Gastrocnemius medialis (tissue), 4 donors: Measurements from ENCODE around the gene PRKG1. TPM values are rescaled to one million over a fixed set of nuclear protein-coding genes. Genes with fewer than 3 reads are reported as not detected.

Source experiments
- ATAC-seq, 2 donors: fragments of 150-250 bp; one replicate each; pipeline ENCODE4 v1.9.1; 2016
- DNase-seq, 2 donors: peaks; one replicate each; pipeline ENCODE4 v3.0.0-alpha.2; 2019
- H3K27ac ChIP-seq, 4 donors: fragments of 200-600 bp; sonication (generic); 1 replicate in 1 of 4; 2 replicates in 3 of 4; pipeline ENCODE4 v1.5.1; 2016 to 2018; ENCODE audit warnings: mild to moderate bottlenecking in 2 of 4, moderate library complexity in 1 of 4
- H3K27me3 ChIP-seq, 3 donors: fragments of 200-600 bp; sonication (generic) in 2 of 3; 1 replicate in 1 of 3; 2 replicates in 2 of 3; pipeline versions ENCODE4 v1.5.1 to v1.6.0; 2016 to 2019; ENCODE audit warnings: mild to moderate bottlenecking in 1 of 3, moderate library complexity in 1 of 3
- H3K36me3 ChIP-seq, 2 donors: fragments of 200-600 bp; sonication (generic) in 1 of 2; one replicate each; pipeline ENCODE4 v1.5.1; 2017 to 2018
- H3K4me1 ChIP-seq, 2 donors: fragments of 200-600 bp; sonication (generic) in 1 of 2; one replicate each; pipeline ENCODE4 v1.5.1; 2016 to 2017; ENCODE audit warnings: mild to moderate bottlenecking in 2 of 2
- H3K4me3 ChIP-seq, 4 donors: fragments of 200-600 bp; sonication (generic) in 3 of 4; 1 replicate in 1 of 4; 2 replicates in 3 of 4; pipeline ENCODE4 v1.5.1; 2016 to 2019; ENCODE audit warnings: mild to moderate bottlenecking in 2 of 4
- H3K9me3 ChIP-seq, 3 donors: fragments of 200-600 bp; sonication (generic) in 2 of 3; 1 replicate in 1 of 3; 2 replicates in 2 of 3; pipeline ENCODE4 v1.5.1; 2016 to 2019
- POLR2A ChIP-seq, 2 donors: fragments of 450-650 bp; IDR thresholded peaks; one replicate each; pipeline ENCODE4 v1.6.1; 2017; ENCODE audit warnings: antibody characterized with exemption in 2 of 2, mild to moderate bottlenecking in 2 of 2, moderate library complexity in 2 of 2
- in situ Hi-C, 4 donors: fragments of 200-750 bp; cut with MboI; loops; one replicate each; pipeline versions ENCODE4 v1.15.0 to v1.8.0; 2017; ENCODE audit warnings: low sequenced_read_pairs in 4 of 4
- intact Hi-C: fragments of 100-400 bp; cut with DNase I; formaldehyde crosslinking; loops from one replicate; pipeline ENCODE4 v1.15.1; 2023; ENCODE audit warnings: low total_unique reads
- total RNA-seq, 4 donors: library from RNA; depleted of rRNA; stranded (reverse); fragments of >200 nt; gene quantifications; one replicate each; pipeline versions ENCODE4 v1.1.0 to v1.2.3, GENCODE V29; 2016
- TF ChIP-seq, protein P1 (sequence below), 5 experiments: fragments of 450-650 bp in 3 of 5; fragments of 200-600 bp in 2 of 5; sonication (generic) in 2 of 5; IDR thresholded peaks in 4 of 5; conservative IDR thresholded peaks in 1 of 5; 1 replicate in 4 of 5; 2 replicates in 1 of 5; pipeline ENCODE4 v1.5.1; 2016 to 2019; ENCODE audit warnings: antibody characterized with exemption in 5 of 5, mild to moderate bottlenecking in 3 of 5, moderate library complexity in 3 of 5

Gene PRKG1
- total RNA-seq, 4 donors from 2014 or later = 10.4 to 39.4 (median 25.1) TPM

- ATAC-seq (no peak), DNase-seq (no peak)
- Histone ChIP-seq H3K36me3 (no peaks in the 10 kb centered on the region), H3K4me3 (no peak overlapping the region), H3K9me3 (no peaks in the 10 kb centered on the region), H3K4me1 (no peaks in the 10 kb centered on the region), H3K27me3 (no peaks in the 10 kb centered on the region), H3K27ac (no peak overlapping the region)
- intact Hi-C loops = no loop called here
- in situ Hi-C loops = no loop called here
- TF ChIP-seq POLR2A (IDR thresholded peaks at IDR 0.05) = no peak
- TF ChIP-seq, protein P1, sequence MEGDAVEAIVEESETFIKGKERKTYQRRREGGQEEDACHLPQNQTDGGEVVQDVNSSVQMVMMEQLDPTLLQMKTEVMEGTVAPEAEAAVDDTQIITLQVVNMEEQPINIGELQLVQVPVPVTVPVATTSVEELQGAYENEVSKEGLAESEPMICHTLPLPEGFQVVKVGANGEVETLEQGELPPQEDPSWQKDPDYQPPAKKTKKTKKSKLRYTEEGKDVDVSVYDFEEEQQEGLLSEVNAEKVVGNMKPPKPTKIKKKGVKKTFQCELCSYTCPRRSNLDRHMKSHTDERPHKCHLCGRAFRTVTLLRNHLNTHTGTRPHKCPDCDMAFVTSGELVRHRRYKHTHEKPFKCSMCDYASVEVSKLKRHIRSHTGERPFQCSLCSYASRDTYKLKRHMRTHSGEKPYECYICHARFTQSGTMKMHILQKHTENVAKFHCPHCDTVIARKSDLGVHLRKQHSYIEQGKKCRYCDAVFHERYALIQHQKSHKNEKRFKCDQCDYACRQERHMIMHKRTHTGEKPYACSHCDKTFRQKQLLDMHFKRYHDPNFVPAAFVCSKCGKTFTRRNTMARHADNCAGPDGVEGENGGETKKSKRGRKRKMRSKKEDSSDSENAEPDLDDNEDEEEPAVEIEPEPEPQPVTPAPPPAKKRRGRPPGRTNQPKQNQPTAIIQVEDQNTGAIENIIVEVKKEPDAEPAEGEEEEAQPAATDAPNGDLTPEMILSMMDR (IDR thresholded peaks at IDR 0.05 in 4 of 5, conservative IDR thresholded peaks at IDR 0.05 in 1 of 5) = no peak
Observed at GRCh38 chr10:51348622-51349021, 274.3 kb downstream of the PRKG1 start.

DNA sequence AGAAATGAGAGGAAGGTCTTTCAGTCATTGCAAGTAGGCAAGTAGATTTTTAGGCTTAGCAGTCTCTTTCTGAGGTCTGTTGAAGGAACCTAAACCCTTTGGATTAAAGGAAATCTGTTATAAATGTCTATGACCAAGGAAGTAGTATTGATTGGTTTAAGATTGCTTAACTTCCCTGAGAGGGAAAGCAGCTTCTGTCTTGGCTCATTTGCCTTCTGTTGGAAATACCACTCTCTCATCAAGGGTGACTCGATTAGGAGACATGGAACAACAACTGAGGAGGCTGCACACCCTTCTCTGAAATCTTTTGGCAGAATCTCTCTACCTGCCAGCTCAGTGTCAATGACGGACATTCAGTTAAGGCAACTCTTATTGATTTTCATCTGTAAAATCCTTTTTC, 282.9 kb downstream of the PRKG1 start:
- Histone ChIP-seq H3K4me1 (peaks cover 0 to 5% of the 10 kb centered on the region in 2 donors), H3K36me3 (no peaks in the 10 kb centered on the region), H3K9me3 (no peaks in the 10 kb centered on the region), H3K4me3 (no peak overlapping the region), H3K27me3 (no peaks in the 10 kb centered on the region), H3K27ac (no peak overlapping the region)
- intact Hi-C loops = no loop called here
- TF ChIP-seq, protein P1 (IDR thresholded peaks at IDR 0.05 in 4 of 5, conservative IDR thresholded peaks at IDR 0.05 in 1 of 5) = no peak
- TF ChIP-seq POLR2A (IDR thresholded peaks at IDR 0.05) = no peak
- no peak for ATAC-seq
- DNase-seq = no peak
- in situ Hi-C loops = no loop called here

DNA sequence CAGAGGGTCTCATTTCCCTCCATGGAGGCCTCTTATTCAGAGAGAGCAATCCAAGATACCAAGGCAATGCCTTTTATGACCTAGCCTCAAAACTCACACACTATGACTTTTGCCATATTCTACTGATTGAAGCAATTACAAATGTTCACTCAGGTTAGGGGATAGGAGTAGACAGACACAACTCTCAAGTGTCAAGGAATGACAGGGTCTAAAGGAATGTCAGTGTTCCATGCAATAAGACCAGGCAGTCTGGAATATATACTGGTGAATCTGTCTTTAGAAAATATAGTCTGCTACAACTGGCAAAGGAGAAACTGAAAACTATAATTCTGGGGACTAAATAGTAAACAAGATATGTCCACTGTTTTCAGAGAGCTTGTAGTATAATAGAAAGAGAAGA, 283.9 kb downstream of the PRKG1 start:
- H3K9me3 ChIP-seq = no peaks in the 10 kb centered on the region
- in situ Hi-C loops (no loop called here), intact Hi-C loops (no loop called here)
- TF ChIP-seq POLR2A (IDR thresholded peaks at IDR 0.05) = no peak
- TF ChIP-seq, protein P1 (IDR thresholded peaks at IDR 0.05 in 4 of 5, conservative IDR thresholded peaks at IDR 0.05 in 1 of 5) = no peak
- ATAC-seq (no peak), DNase-seq (no peak)
- peaks cover 0 to 5% of the 10 kb centered on the region in 2 donors for H3K4me1 ChIP-seq
- no peaks in the 10 kb centered on the region for H3K27me3 ChIP-seq
- no peak overlapping the region for H3K4me3 ChIP-seq
- no peak overlapping the region for H3K27ac ChIP-seq
- H3K36me3 ChIP-seq = no peaks in the 10 kb centered on the region

GRCh38 chr10:51363415-51363814, 289.1 kb downstream of the PRKG1 start:
- intact Hi-C loops (no loop called here), in situ Hi-C loops (no loop called here)
- no peak for TF ChIP-seq POLR2A (IDR thresholded peaks at IDR 0.05)
- TF ChIP-seq, protein P1 (IDR thresholded peaks at IDR 0.05 in 4 of 5, conservative IDR thresholded peaks at IDR 0.05 in 1 of 5) = no peak
- Histone ChIP-seq H3K27ac (no peak overlapping the region), H3K36me3 (no peaks in the 10 kb centered on the region), H3K9me3 (no peaks in the 10 kb centered on the region), H3K4me3 (no peak overlapping the region), H3K4me1 (peaks cover 0 to 19% of the 10 kb centered on the region in 2 donors), H3K27me3 (no peaks in the 10 kb centered on the region)
- DNase-seq (no peak), ATAC-seq (no peak)

DNA sequence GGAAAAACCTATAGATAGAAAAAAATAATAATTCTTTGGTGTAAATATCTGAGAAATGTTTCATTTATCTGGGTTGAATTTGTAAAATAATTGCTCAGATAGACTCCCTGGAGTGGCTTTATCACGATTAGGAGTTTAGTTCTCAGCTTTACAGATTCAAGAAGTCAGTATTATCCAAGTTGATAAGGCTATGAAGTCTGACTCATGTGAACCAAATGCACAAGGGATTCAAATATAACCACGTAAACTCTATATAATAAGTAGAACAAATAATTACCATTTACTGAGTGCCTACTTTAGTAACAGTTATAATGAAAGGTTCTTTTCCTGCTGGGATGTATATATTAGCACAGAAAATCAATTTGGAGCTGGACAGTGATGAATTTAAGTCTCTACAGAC, 290.4 kb downstream of the PRKG1 start:
- Histone ChIP-seq H3K27ac (no peak overlapping the region), H3K4me1 (peaks cover 0 to 19% of the 10 kb centered on the region in 2 donors), H3K36me3 (no peaks in the 10 kb centered on the region), H3K27me3 (no peaks in the 10 kb centered on the region), H3K4me3 (no peak overlapping the region), H3K9me3 (no peaks in the 10 kb centered on the region)
- ATAC-seq (no peak), DNase-seq (no peak)
- no peak for TF ChIP-seq POLR2A (IDR thresholded peaks at IDR 0.05)
- TF ChIP-seq, protein P1 (IDR thresholded peaks at IDR 0.05 in 4 of 5, conservative IDR thresholded peaks at IDR 0.05 in 1 of 5) = no peak
- intact Hi-C loops = no loop called here
- in situ Hi-C loops = no loop called here
